HG03521 (cell line): Measurements from ENCODE around the gene NHERF1.
A peak's percentile ranks its signal among the peaks of the same experiment; 100 is the strongest.

Source experiments
- ATAC-seq: cut with Tn5 transposase; IDR thresholded peaks from one replicate; pipeline ENCODE4 v1.9.1; 2021; ENCODE audit warnings: mild to moderate bottlenecking, moderate library complexity; ENCODE audit not compliant: unreplicated experiment

NHERF1 gene

GRCh38 chr17:74748529-74749278 lies at the start of gene NHERF1:
NHERF1 (plus strand) TSS chr17:74748628; CDS start chr17:74748847, 219 bp downstream.
- peak; percentile 11 for ATAC-seq

GRCh38 chr17:74699236-74699635 lies 49.2 kb upstream of the NHERF1 start:
- ATAC-seq = no peak

- ATAC-seq = no peak
These were observed 46.1 kb upstream of the NHERF1 start for GRCh38 chr17:74702116-74702871.

- no peak for ATAC-seq
These were observed 45.1 kb upstream of the NHERF1 start for GRCh38 chr17:74703311-74703710.

- no peak for ATAC-seq
These were observed 43.9 kb upstream of the NHERF1 start for GRCh38 chr17:74704544-74704943.

GRCh38 chr17:74711058-74711824 lies 37.2 kb upstream of the NHERF1 start:
- ATAC-seq = no peak

GRCh38 chr17:74712301-74712700 lies 36.1 kb upstream of the NHERF1 start:
- ATAC-seq = no peak

GRCh38 chr17:74712756-74713155 lies 35.7 kb upstream of the NHERF1 start, which contains the start of gene CD300LF:
CD300LF (minus strand) TSS chr17:74712923; CDS start chr17:74712866, 57 bp downstream.
- no peak for ATAC-seq

- no peak for ATAC-seq
These were observed 35.2 kb upstream of the NHERF1 start for GRCh38 chr17:74713171-74713755.

- no peak for ATAC-seq
These were observed 33.3 kb upstream of the NHERF1 start for GRCh38 chr17:74715144-74715543.

GRCh38 chr17:74720506-74720905 lies 27.9 kb upstream of the NHERF1 start:
- no peak for ATAC-seq

GRCh38 chr17:74722782-74723181 lies 25.6 kb upstream of the NHERF1 start:
- ATAC-seq = no peak

- no peak for ATAC-seq
These were observed 24.5 kb upstream of the NHERF1 start for GRCh38 chr17:74723891-74724290.

- ATAC-seq = no peak
These were observed 23.3 kb upstream of the NHERF1 start for GRCh38 chr17:74725111-74725510.

- no peak for ATAC-seq
These were observed 20.3 kb upstream of the NHERF1 start for GRCh38 chr17:74728033-74728701.

- ATAC-seq = no peak
These were observed 19.7 kb upstream of the NHERF1 start for GRCh38 chr17:74728702-74729075.

GRCh38 chr17:74729368-74729767 lies 19.1 kb upstream of the NHERF1 start:
- ATAC-seq = no peak

- ATAC-seq = no peak
These were observed 18.6 kb upstream of the NHERF1 start for GRCh38 chr17:74729866-74730265.

- ATAC-seq = no peak
These were observed 17.7 kb upstream of the NHERF1 start for GRCh38 chr17:74730491-74731346.

- no peak for ATAC-seq
These were observed 17.2 kb upstream of the NHERF1 start for GRCh38 chr17:74731347-74731605.
